D721Med (cell line): ENCODE data around the gene PCDH9.

Experiments used
- DNase-seq: peaks from one replicate; pipeline ENCODE4 v3.0.0; 2011; ENCODE audit warnings: low spot score; ENCODE audit not compliant: insufficient read length
- FAIRE-seq: peaks from 2 replicates; lab custom pipeline; 2011; peaks lifted over from hg19 to GRCh38; lab: Jason Lieb, UNC
- TF ChIP-seq, protein P1 (sequence below): IDR thresholded peaks from 2 replicates; pipeline ENCODE4 v1.5.1; 2012; ENCODE audit warnings: mild to moderate bottlenecking, control low read depth; ENCODE audit not compliant: insufficient read depth; ENCODE audit errors: missing control alignments

The PCDH9 gene

DNA sequence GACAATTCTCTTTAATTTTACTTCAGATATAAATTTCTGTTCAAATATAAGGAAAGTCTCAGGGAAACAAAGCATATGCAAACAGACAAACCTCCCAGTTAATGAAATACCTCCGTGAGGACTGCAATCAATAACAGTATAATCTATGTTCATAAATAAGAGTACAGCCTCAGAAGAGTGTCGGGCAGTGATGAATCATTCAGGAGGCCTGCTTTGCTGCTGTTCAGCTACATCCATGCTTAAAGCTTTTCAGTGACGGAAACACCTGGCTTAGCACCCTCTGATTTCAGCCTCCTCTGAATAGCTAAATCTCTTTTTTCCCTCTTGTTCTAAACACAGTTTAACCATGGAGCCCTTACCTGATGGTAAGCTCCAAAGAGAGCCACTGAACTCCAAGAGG lies 69.0 kb downstream of the PCDH9 start:
- TF ChIP-seq, protein P1, sequence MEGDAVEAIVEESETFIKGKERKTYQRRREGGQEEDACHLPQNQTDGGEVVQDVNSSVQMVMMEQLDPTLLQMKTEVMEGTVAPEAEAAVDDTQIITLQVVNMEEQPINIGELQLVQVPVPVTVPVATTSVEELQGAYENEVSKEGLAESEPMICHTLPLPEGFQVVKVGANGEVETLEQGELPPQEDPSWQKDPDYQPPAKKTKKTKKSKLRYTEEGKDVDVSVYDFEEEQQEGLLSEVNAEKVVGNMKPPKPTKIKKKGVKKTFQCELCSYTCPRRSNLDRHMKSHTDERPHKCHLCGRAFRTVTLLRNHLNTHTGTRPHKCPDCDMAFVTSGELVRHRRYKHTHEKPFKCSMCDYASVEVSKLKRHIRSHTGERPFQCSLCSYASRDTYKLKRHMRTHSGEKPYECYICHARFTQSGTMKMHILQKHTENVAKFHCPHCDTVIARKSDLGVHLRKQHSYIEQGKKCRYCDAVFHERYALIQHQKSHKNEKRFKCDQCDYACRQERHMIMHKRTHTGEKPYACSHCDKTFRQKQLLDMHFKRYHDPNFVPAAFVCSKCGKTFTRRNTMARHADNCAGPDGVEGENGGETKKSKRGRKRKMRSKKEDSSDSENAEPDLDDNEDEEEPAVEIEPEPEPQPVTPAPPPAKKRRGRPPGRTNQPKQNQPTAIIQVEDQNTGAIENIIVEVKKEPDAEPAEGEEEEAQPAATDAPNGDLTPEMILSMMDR, result no peak
- FAIRE-seq (no peak), DNase-seq (no peak)

DNA sequence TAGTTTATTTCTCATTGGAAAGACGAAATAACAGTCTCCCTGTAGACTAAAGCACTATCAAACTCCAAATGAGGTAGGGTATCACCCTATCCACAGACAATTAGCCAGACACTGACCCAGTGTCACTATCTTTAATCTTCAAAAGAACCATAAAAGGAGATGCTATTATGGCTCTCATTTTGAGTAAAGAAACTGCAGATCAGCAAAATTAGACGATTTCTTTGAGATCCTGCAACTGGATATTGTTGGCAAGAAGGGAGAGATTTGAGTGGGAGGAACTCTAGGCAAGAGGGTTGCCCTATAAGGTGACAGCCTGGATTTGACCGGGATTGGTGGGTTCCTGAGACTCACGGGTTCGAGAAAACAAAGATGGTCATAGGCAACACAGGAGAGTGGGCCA lies 71.2 kb downstream of the PCDH9 start:
- DNase-seq (no peak), FAIRE-seq (no peak)
- TF ChIP-seq, protein P1, result no peak

GRCh38 chr13:67156723-67157060 lies 73.4 kb downstream of the PCDH9 start:
- TF ChIP-seq, protein P1, result no peak
- FAIRE-seq, result no peak
- DNase-seq, result no peak

GRCh38 chr13:67155898-67156722 lies 74.0 kb downstream of the PCDH9 start:
- no peak for DNase-seq

DNA sequence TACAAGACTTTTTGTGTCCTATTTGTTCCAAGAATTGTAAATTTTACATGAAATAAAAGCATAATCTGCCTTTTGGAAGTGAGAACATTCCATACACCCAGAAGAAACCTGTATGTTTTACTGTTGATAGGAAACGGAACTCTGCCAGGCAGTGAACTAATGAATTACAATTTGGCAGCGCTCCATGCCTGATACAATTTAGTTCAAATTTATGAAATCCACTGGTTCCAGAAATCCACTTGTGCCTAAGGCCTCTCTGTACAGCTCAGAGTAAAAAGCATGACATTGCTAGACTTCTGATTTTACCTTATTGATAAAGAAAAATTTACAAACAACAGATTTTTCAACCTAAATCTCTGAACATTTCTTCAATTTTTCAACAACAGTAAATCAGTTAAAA lies 78.1 kb downstream of the PCDH9 start:
- no peak for FAIRE-seq
- DNase-seq, result no peak
- TF ChIP-seq, protein P1, result no peak

More at GRCh38 chr13:67155898-67156722, 74.0 kb downstream of the PCDH9 start:
- TF ChIP-seq, protein P1, result no peak
- FAIRE-seq, result no peak

- TF ChIP-seq, protein P1, result no peak
- FAIRE-seq (no peak), DNase-seq (no peak)
These were observed 78.5 kb downstream of the PCDH9 start for GRCh38 chr13:67151652-67152051.

GRCh38 chr13:67150608-67151007 lies 79.5 kb downstream of the PCDH9 start:
- TF ChIP-seq, protein P1, result no peak
- peak; percentile 84 for FAIRE-seq
- DNase-seq, result no peak
